Measurements from ENCODE around the gene RNF217.

The RNF217 gene

DNA sequence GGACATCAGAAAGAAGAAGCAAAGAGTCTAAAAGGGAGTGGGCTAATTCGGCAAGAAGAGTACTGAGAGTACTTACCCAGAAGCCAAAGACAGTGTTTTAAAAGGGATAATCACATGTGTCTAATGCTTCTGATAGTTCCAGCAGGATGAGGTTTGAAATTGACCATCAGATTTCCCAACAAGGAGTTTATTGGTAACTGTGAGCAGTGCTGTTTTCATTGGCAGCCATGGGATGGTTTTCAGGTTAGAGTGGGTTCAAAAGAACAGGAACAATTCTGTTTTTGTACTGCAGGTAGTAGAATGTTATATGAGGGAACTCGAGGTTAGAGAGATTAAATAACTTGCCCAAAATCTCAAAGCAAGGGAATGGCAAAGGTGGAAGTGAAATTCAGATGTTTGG is 8.5 kb downstream of the RNF217 start:
- no peak overlapping the region for H2BK5ac ChIP-seq (ENCODE audit: low read depth, low read length, poor library complexity, severe bottlenecking)
- H2BK120ac ChIP-seq (ENCODE audit: low read depth, low read length) = no peak overlapping the region
- H3K18ac ChIP-seq (ENCODE audit: low read depth in 1 of 2, low read length in 2 of 2) = no peak overlapping the region
- H2AFZ ChIP-seq (ENCODE audit: low read depth, low read length) = no peak overlapping the region
- no peak overlapping the region for H4K8ac ChIP-seq (ENCODE audit: low read length)
- H3K23ac ChIP-seq (ENCODE audit: low read length in 2 of 2) = no peak overlapping the region
- no peak overlapping the region for H3K9ac ChIP-seq (ENCODE audit: low read length)
- 97% methylated on average over 2 of the region's 2 CpGs for WGBS
- no peak for DNase-seq
- peaks cover 5% of the 10 kb centered on the region for H3K4me1 ChIP-seq (ENCODE audit: control insufficient read depth, insufficient read depth, low read depth, low read length)
- no peak overlapping the region for H3K27ac ChIP-seq (ENCODE audit: low read length, poor library complexity, severe bottlenecking)
- no peak overlapping the region for H4K91ac ChIP-seq (ENCODE audit: low read length)
- no peak overlapping the region for H3K4me2 ChIP-seq (ENCODE audit: low read length, poor library complexity, severe bottlenecking)
- no peak overlapping the region for H3K14ac ChIP-seq (ENCODE audit: low read length in 2 of 2)
- peaks cover 13 to 28% of the 10 kb centered on the region in 2 experiments for H3K36me3 ChIP-seq (ENCODE audit: control insufficient read depth in 1 of 2, insufficient read depth in 2 of 2, low read depth in 1 of 2, low read length in 2 of 2)
- peaks cover 3% of the 10 kb centered on the region for H3K79me1 ChIP-seq (replicated peaks; ENCODE audit: low read length, poor library complexity, severe bottlenecking)
- H3K9me3 ChIP-seq (ENCODE audit: control insufficient read depth, low read length) = no peaks in the 10 kb centered on the region
- H3K27me3 ChIP-seq (ENCODE audit: control insufficient read depth in 1 of 2, insufficient read depth in 1 of 2, low read length in 2 of 2) = no peaks in the 10 kb centered on the region
- no peak overlapping the region for H2BK15ac ChIP-seq (ENCODE audit: low read depth, poor library complexity, severe bottlenecking)
- H3K4ac ChIP-seq (ENCODE audit: low read depth in 1 of 2, low read length in 2 of 2) = no peak overlapping the region
- no peak overlapping the region for H2AK5ac ChIP-seq (ENCODE audit: low read length, severe bottlenecking)
- no peak overlapping the region for H2BK12ac ChIP-seq (ENCODE audit: low read length in 2 of 2)
- H3K4me3 ChIP-seq (ENCODE audit: insufficient read depth in 1 of 2, low read depth in 1 of 2, low read length in 2 of 2) = no peak overlapping the region

GRCh38 chr6:124973780-124974179 is 11.5 kb downstream of the RNF217 start:
- Histone ChIP-seq H3K4me1 (ENCODE audit: control insufficient read depth, insufficient read depth, low read depth, low read length) (peaks cover 9% of the 10 kb centered on the region), H2AFZ (ENCODE audit: low read depth, low read length) (no peak overlapping the region), H3K14ac (ENCODE audit: low read length in 2 of 2) (no peak overlapping the region), H3K4me3 (ENCODE audit: insufficient read depth in 1 of 2, low read depth in 1 of 2, low read length in 2 of 2) (no peak overlapping the region), H4K8ac (ENCODE audit: low read length) (no peak overlapping the region), H3K79me1 (replicated peaks; ENCODE audit: low read length, poor library complexity, severe bottlenecking) (peaks cover 4% of the 10 kb centered on the region), H3K27ac (ENCODE audit: low read length, poor library complexity, severe bottlenecking) (no peak overlapping the region), H4K91ac (ENCODE audit: low read length) (no peak overlapping the region), H3K9me3 (ENCODE audit: control insufficient read depth, low read length) (peaks cover 7% of the 10 kb centered on the region), H3K9ac (ENCODE audit: low read length) (no peak overlapping the region), H3K18ac (ENCODE audit: low read depth in 1 of 2, low read length in 2 of 2) (no peak overlapping the region), H2BK120ac (ENCODE audit: low read depth, low read length) (no peak overlapping the region), H3K36me3 (ENCODE audit: control insufficient read depth in 1 of 2, insufficient read depth in 2 of 2, low read depth in 1 of 2, low read length in 2 of 2) (peaks cover 18 to 32% of the 10 kb centered on the region in 2 experiments), H3K4ac (ENCODE audit: low read depth in 1 of 2, low read length in 2 of 2) (no peak overlapping the region), H3K23ac (ENCODE audit: low read length in 2 of 2) (no peak overlapping the region), H2BK15ac (ENCODE audit: low read depth, poor library complexity, severe bottlenecking) (no peak overlapping the region), H2AK5ac (ENCODE audit: low read length, severe bottlenecking) (no peak overlapping the region), H3K27me3 (ENCODE audit: control insufficient read depth in 1 of 2, insufficient read depth in 1 of 2, low read length in 2 of 2) (no peaks in the 10 kb centered on the region), H2BK12ac (ENCODE audit: low read length in 2 of 2) (no peak overlapping the region), H3K4me2 (ENCODE audit: low read length, poor library complexity, severe bottlenecking) (no peak overlapping the region), H2BK5ac (ENCODE audit: low read depth, low read length, poor library complexity, severe bottlenecking) (no peak overlapping the region)
- 94% methylated on average over 6 of the region's 6 CpGs for WGBS
- DNase-seq = no peak

DNA sequence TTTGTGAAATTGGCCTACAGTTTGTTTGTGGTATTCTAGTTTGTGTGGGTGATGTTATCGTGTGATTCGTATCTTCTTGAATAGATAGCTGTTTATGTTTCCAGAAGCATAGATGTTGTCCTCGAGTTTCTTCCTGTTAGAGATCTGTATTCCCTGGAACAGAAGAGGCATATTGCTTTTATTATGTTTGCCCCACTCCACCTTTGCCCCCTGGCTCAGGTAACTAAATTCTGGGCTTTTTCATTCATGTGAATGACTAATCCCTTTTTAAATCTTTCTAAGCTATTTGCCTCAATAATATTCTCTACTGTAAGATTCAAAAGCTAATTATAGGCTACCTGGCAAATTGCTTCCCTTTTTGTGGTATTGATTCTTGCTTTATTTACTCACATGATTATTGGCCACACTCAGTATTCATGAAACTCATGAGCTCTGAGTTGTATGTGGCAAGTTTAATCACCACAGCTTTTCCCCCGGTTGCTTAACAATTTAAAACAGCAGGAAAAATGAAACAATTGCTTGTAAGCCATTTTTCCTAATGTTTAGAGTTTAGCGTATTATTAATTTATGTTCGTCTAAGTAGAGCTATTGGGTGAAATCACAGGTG is 12.6 kb downstream of the RNF217 start:
- Histone ChIP-seq H4K8ac (ENCODE audit: low read length) (no peak overlapping the region), H2BK5ac (ENCODE audit: low read depth, low read length, poor library complexity, severe bottlenecking) (no peak overlapping the region), H3K14ac (ENCODE audit: low read length in 2 of 2) (no peak overlapping the region), H4K91ac (ENCODE audit: low read length) (no peak overlapping the region), H2BK120ac (ENCODE audit: low read depth, low read length) (no peak overlapping the region), H3K4me1 (ENCODE audit: control insufficient read depth, insufficient read depth, low read depth, low read length) (peaks cover 12% of the 10 kb centered on the region), H3K4me3 (ENCODE audit: insufficient read depth in 1 of 2, low read depth in 1 of 2, low read length in 2 of 2) (no peak overlapping the region), H3K36me3 (ENCODE audit: control insufficient read depth in 1 of 2, insufficient read depth in 2 of 2, low read depth in 1 of 2, low read length in 2 of 2) (peaks cover 21 to 36% of the 10 kb centered on the region in 2 experiments), H3K9me3 (ENCODE audit: control insufficient read depth, low read length) (peaks cover 10% of the 10 kb centered on the region), H3K27ac (ENCODE audit: low read length, poor library complexity, severe bottlenecking) (no peak overlapping the region), H3K27me3 (ENCODE audit: control insufficient read depth in 1 of 2, insufficient read depth in 1 of 2, low read length in 2 of 2) (no peaks in the 10 kb centered on the region), H2BK15ac (ENCODE audit: low read depth, poor library complexity, severe bottlenecking) (no peak overlapping the region), H3K79me1 (replicated peaks; ENCODE audit: low read length, poor library complexity, severe bottlenecking) (peaks cover 7% of the 10 kb centered on the region), H2BK12ac (ENCODE audit: low read length in 2 of 2) (no peak overlapping the region), H3K23ac (ENCODE audit: low read length in 2 of 2) (no peak overlapping the region), H3K18ac (ENCODE audit: low read depth in 1 of 2, low read length in 2 of 2) (no peak overlapping the region), H2AFZ (ENCODE audit: low read depth, low read length) (no peak overlapping the region), H3K9ac (ENCODE audit: low read length) (no peak overlapping the region), H2AK5ac (ENCODE audit: low read length, severe bottlenecking) (no peak overlapping the region), H3K4ac (ENCODE audit: low read depth in 1 of 2, low read length in 2 of 2) (no peak overlapping the region), H3K4me2 (ENCODE audit: low read length, poor library complexity, severe bottlenecking) (no peak overlapping the region)
- no peak for DNase-seq
- 77% methylated on average over 6 of the region's 6 CpGs for WGBS

- H3K9me3 ChIP-seq (ENCODE audit: control insufficient read depth, low read length) = peaks cover 10% of the 10 kb centered on the region
- no peak overlapping the region for H3K23ac ChIP-seq (ENCODE audit: low read length in 2 of 2)
- no peak overlapping the region for H3K9ac ChIP-seq (ENCODE audit: low read length)
- no peak overlapping the region for H2AK5ac ChIP-seq (ENCODE audit: low read length, severe bottlenecking)
- H3K36me3 ChIP-seq (ENCODE audit: control insufficient read depth in 1 of 2, insufficient read depth in 2 of 2, low read depth in 1 of 2, low read length in 2 of 2) = peaks cover 18 to 28% of the 10 kb centered on the region in 2 experiments
- no peak overlapping the region for H4K8ac ChIP-seq (ENCODE audit: low read length)
- H3K14ac ChIP-seq (ENCODE audit: low read length in 2 of 2) = no peak overlapping the region
- H4K91ac ChIP-seq (ENCODE audit: low read length) = no peak overlapping the region
- H3K4me2 ChIP-seq (ENCODE audit: low read length, poor library complexity, severe bottlenecking) = no peak overlapping the region
- H3K27ac ChIP-seq (ENCODE audit: low read length, poor library complexity, severe bottlenecking) = peak overlapping the region; percentile 70
- no peak overlapping the region for H2BK5ac ChIP-seq (ENCODE audit: low read depth, low read length, poor library complexity, severe bottlenecking)
- no CpG with 5 or more reads among the region's 1 CpG for WGBS
- peaks cover 7% of the 10 kb centered on the region for H3K79me1 ChIP-seq (replicated peaks; ENCODE audit: low read length, poor library complexity, severe bottlenecking)
- H3K4me1 ChIP-seq (ENCODE audit: control insufficient read depth, insufficient read depth, low read depth, low read length) = peaks cover 14% of the 10 kb centered on the region
- H3K18ac ChIP-seq (ENCODE audit: low read depth in 1 of 2, low read length in 2 of 2) = peak overlapping the region in 1 of 2 experiments; percentile 43
- H3K4me3 ChIP-seq (ENCODE audit: insufficient read depth in 1 of 2, low read depth in 1 of 2, low read length in 2 of 2) = no peak overlapping the region
- no peak overlapping the region for H2BK15ac ChIP-seq (ENCODE audit: low read depth, poor library complexity, severe bottlenecking)
- H3K4ac ChIP-seq (ENCODE audit: low read depth in 1 of 2, low read length in 2 of 2) = no peak overlapping the region
- no peak overlapping the region for H2BK12ac ChIP-seq (ENCODE audit: low read length in 2 of 2)
- no peak overlapping the region for H2BK120ac ChIP-seq (ENCODE audit: low read depth, low read length)
- DNase-seq = peak; percentile 51
- H2AFZ ChIP-seq (ENCODE audit: low read depth, low read length) = no peak overlapping the region
- H3K27me3 ChIP-seq (ENCODE audit: control insufficient read depth in 1 of 2, insufficient read depth in 1 of 2, low read length in 2 of 2) = no peaks in the 10 kb centered on the region
Observed at GRCh38 chr6:124977067-124977908, 15.1 kb downstream of the RNF217 start.
